ENCODE results near the gene PNPLA6.

- no peak for TF ChIP-seq SUZ12 (IDR thresholded peaks at IDR 0.05)
- no peak for TF ChIP-seq FOXK2 (IDR thresholded peaks at IDR 0.05)
- no peak for TF ChIP-seq FOXM1 (IDR thresholded peaks at IDR 0.05; ENCODE audit: borderline replicate concordance)
Observed at GRCh38 chr19:7579182-7579581, 43.7 kb downstream of the PNPLA6 start.
